HG02798 (cell line): ENCODE data around the gene IL19.
"Not testable (repeated sequence)": the region's sequence is repeated elsewhere in the genome, so short reads cannot be mapped to it uniquely, and the experiment has no call there.

Source experiments
- ATAC-seq: cut with Tn5 transposase; IDR thresholded peaks from one replicate; pipeline ENCODE4 v1.9.1; 2021; ENCODE audit warnings: mild to moderate bottlenecking; ENCODE audit not compliant: unreplicated experiment, poor library complexity

The IL19 gene

DNA sequence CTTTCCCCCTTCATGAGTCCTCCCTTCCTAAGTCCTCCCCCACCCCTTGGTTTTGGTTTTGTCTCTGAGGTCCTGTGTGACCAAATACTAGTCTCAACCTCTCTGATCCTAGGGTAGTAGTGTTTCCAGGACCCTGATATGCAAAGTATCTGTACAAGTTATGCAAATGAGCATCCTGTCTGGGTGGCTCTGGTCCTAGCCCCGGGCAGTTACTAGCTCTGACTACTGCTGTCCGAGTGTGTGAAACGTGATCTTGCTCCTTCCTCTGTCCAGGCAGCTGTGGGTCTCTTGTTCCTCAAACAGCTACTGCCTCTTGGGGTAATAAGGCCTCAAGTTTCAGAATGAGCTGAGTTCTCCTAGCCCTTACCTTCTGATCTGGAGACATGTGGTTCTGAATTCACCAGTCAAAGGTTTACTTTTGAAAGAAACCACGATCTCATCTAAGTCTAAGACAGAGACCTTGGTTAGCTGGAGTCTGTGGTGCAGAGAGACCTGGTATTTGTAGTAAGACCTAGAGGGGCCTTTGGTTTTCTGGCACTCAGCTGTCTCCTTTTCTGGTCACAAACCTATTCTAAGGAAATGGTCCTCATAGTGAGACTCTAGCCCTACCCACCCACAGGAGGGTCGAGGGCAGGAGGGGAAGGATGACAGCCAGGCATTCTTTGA, 31.0 kb upstream of the IL19 start:
- peak; percentile 86 for ATAC-seq

DNA sequence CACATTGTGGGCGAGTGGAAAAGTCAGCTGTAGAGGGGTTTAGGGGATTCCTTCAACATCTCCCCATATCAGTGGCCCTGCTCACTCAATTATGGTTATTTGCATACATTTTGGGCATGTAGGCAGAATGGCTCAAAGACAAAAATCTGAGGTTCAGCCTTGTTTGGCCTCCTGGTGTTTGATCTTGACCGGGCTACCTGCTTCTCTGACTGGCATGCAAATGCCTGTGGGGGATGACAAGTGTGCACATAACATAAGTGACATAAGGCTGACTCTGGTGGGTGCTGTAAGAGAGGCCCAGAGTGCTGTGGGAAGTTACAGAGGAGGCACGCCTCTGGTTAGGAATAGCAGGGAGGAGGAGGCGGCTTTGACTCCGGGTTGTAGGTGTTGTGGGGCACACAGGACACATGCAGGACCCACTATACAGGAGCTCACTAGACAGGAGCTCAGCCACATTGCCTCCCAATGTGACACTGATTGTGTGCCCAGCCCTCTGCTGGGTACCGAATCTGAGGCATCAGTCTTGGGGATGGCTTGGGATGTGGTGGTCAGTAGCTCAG, 29.4 kb upstream of the IL19 start:
- no peak for ATAC-seq

DNA sequence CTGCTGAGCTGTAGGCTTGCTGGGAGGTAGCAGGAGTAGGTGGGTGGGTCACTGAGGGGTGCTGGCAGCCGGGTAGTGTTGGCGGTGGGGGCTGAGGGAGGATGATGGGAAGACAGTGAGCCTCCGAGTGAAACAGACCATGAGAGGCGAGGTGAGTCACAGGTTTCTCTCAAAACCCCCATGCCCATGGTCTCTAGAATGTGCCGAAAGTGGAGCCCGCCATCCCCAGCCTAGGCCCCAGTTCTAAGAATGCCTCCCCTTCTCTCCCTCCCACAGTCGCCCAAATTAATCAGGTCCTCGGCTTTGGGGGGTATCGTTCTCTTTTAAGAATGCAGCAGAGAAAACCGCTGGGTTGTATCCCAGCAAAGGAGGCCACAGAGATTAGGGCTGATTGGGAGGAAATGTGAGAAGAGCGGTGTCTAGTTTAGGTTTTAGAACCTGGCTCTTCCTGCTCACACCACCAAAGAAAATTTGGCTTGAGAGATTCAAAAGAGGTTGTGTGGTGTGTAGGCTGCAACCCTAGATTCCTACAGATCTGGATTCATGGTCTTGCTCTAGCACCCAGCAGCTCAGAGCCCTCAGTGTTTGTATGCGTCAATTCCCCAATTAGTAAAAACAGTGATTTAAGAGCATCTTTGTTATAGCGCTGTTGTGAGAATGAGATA, 27.7 kb upstream of the IL19 start:
- no peak for ATAC-seq

DNA sequence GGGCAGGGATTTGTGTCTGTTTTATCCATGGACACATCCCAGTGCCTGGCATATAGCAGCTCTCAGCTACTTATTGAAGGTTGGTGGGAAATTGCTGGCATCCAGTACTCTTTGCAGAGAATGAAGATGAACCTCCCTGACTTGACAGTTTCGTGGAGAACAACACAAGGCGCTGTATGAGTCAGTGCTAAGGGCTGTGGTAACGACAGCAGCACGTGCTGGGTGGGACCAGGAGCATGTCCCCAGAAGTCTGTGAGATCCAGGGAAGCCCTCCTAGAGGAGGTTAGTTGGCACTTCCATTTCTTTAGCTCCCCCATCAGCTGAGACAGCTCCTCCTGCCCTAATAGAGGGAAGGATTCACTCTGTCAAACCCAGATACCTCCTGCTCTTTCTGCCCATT, 25.9 kb upstream of the IL19 start:
- no peak for ATAC-seq

DNA sequence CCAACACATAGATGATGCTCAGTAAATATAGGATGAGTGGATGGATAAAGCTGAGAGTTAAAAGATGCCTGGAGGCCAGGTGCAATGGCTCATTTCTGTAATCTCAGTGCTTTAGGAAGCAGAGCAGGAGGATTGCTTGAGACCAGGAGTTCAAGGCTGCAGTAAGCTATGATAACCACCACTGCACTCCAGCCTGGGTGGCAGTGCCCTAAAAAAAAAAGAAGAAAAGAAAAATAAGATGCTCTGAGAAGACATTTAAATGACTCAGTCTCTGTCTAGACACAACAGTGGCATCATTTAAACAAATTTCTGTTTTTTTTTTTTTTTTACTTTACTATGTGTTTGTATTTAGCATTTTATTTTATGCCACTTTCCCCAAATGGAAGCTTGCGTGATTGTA, 25.3 kb upstream of the IL19 start:
- no peak for ATAC-seq

DNA sequence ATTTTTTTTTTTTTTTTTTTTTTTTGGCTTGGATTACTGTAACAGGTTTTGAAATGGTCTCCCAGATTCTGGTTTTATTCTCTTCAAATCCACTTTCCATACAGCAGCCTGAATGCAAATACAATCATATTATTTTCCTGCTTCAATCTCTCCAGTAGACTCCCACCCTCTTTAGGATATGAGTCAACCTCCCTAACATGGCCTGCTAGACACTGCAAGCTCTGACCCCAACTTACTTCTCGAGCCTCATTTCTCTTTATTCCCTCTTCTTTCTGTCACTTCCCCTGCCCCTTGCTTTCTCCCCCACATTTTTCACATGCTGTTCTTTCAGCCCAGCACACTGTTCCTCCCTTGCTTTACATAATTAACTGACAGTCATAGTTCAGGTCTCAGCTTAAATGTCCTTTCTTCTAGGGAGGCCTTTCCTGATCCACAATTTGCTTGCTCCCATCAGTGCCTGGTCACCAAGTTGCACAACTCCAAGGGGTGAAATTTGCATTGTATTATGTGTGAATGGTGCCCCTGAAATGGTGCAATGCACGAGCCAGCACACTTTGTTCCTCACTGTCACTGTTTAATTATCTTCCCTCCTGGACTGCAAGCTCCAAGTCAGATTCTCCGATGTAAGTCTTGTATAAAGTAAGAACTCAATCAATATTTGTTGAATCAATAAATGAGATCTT, 22.1 kb upstream of the IL19 start:
- no peak for ATAC-seq

DNA sequence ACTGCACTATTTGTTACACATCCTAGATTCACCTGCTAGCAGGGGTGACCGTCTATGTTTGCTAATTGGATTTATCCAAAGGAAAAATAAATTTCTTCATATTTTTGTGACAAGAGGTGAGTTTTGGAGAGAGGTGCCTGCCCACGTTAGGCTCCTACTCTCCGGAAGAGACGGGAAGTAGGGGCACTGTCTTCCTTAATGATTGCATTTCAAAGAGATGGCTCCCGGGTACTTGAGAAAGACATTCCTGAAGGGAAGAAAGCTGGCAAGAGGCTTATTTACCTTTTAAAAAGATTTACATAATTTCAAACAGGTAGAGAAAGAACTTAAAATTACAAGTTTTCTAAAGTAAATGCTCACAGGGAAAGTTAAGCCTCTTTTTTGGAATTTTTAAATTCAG, 18.7 kb upstream of the IL19 start:
- ATAC-seq: no peak

DNA sequence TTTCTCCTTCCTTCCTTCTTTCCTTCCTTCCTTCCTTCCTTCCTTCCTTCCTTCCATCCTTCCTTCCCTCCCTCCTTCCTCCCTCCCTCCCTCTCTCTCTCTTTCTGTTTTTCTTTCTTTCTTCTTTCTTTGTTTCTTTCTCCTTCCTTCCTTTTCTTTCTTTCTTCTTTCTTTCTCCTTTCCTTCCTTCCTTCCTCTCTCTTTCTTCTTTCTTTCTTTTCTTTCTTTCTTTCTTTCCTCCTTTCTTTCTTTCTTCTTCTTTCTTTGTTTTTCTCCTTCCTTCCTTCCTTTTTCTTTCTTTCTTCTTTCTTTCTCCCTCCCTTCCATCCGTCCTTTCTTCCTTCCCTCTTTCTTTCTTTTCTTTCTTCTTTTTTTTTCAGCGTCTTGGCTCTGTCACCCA, 18.1 kb upstream of the IL19 start:
- no peak for ATAC-seq

DNA sequence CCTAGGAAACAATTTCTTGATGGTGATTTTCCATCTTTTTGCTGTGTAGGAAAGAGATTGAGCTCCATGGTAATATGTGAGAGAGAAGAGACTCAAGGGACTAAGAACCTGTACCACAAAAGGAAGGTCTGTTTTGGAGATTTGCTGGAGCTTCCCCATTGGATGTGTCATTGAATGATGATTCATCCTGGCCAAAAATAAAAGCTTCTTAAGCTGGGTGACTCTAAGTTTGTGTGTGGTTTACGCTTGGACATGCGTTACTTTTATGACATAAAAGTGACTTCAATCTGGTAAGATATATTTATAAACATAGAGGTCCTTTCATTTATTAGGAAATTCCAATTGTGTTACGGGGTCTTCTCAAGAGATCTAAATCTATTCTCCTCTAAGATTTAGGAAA, 17.4 kb upstream of the IL19 start:
- no peak for ATAC-seq

DNA sequence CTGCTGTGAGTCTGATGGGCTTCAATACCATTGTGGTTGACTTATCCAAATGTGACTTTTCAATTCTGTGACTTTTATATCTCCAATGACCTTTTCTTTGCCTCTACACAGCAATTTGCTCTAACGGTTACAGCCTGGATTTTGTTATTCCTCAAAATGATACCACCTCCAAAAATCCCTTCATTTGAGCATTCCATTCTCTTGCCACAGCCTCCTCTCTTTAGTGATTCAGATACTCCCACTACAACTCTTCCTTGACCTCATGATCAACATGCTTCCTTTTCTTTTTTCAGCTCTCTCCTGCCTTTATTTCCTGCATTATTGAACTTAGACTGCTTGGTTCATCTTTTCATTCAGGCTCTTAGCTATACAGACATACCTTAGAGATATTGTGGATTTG, 16.6 kb upstream of the IL19 start:
- no peak for ATAC-seq

DNA sequence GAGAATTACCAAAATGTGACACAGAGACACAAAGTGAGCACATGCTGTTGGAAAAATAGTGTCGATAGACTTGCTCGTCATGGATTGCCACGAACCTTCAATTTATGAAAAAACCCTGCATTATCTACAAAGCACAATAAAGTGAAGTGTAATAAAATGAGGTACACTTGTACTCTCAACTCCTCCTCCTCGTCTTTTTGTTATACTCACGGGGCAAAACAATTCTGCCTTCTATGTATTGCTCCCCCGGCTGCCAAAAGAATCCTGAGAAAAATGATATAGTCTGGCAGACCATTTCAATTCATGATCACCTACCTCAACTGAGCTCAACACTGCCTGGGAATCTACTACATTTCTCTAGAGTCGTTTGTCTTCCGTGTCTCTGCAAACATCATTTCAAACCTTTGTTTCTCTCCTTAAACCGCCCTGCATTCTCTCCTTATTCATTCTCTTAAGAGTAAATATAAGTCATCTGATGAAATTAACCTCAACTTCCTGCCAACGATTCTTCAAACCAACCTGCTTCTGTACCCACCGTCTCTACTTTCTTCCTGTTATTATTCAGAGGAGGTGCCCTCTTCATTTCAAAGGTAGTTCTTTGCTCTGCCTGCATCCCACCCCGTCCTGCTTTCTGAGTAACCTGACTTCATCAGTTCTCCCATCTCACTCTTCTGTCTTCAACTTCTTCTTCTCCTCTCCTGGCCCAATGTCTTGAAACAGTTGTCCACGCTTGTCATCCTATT, 12.9 kb upstream of the IL19 start:
- ATAC-seq: no peak

DNA sequence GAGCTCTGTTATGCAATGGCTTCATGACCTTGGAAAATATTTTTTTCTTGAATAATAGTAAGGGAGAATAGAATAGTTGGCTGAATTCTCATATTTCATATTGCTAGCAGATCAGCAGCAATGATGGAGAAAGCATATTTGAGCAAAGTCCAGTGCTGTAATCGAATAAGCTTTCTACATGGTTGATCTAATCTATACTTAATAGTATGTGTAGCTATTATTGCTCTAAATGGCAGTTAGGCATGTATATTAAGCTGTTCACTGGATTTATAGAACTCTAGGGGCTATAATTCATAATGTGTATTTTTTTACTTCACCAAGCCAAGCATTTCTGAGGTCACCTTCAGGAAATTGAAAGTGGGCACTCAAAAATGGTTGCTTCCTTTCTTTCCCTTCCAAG, 10.0 kb upstream of the IL19 start:
- no peak for ATAC-seq

DNA sequence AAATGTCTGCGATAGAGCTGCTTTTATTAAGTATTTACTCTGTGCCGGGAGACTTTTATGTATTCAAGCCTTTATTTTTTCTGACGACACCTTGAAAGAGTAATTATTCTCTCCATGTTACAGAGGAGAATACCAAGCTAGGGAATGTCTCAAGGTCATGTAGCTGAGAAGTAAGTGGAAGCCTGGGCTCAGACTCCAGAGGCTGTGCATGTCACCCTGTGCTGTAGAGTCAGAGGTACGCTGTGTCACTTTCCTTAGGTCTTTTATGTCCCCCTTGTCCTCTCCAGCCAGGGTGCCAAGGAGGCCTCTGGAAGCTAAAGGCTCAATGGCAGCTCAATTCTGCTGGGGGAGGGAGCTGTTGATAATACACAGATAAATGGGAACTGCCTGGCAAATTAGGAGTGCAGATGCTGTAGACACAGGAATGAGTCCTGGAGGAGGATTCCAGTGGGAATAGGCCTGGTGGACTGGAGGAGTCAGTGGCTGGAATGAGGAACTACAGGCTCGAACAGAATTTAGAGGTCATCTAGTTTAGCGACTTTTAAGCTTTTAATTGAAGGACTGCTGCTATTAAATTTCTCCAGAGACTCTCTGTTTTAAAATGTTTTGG, 9.3 kb upstream of the IL19 start:
- ATAC-seq: no peak

DNA sequence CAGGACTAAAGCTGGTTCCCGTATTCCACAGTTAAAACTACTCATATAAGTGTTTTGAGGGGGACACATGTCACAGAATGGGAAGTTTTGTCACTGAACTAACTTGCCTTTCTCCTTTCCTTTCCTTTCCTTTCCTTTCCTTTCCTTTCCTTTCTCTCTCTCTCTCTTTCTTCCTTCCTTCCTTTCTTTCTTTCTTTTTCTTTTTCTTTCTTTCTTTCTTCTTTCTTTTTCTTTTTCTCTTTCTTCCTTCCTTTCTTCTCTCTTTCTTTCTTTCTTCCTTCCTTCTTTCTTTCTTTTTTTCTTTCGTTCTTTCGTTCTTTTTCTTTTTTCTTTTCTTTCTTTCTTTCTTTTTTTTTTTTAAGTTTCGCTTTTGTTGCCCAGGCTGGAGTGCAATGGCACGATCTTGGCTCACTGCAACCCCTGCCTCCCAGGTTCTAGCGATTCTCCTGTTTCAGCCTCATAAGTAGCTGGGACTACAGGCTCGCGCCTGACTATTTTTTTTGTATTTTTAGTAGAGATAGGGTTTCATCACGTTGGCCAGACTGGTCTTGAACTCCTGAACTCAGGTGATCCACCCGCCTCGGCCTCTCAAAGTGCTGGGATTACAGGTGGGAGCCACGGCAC, 7.7 kb upstream of the IL19 start:
- not testable (repeated sequence) for ATAC-seq

DNA sequence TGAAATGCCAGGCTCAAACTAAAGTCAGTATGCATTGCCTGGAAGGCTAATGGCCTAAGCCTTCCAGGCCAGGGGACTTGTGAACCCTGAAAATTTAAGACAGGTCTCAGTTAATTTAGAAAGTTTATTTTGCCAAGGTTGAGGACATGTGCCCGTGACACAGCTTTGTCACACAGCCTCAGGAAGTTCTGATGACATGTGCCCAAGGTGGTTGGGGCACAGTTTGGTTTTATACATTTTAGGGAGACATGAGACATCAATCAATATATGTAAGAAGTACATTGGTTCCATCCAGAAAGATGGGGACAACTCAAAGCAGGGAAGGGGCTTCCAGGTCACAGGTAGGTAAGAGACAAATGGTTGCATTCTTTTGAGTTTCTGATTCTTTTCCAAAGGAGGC, 4.8 kb upstream of the IL19 start:
- ATAC-seq: not testable (repeated sequence)

DNA sequence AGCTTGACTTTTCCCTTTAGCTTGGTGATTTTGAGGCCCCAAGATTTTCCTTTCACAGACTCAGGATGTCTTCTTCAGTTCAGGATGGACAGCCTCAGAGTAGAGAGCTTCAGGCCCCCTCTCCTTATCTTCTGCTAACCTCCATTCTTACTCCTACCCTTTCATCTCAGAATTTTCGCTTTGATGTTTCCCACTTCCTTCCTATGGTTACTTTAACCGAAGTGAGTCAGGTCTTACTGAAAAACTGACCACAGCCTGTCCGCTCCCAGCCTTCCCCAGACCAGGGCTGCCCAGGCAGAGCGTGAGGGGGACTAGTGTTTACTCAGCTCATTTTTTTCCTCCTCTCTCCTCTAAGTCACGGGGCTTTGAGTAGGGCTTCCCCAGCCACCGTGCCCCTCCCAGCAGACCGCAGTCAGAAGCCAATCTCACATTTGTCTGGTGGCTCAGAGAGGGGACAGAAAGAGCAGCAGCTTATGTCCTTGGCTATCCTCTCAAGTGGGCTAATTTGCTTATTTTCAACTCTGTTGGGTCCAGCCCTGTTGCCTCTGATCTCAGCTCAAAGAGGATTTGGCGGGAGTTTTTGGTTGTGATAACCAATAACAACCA, 4.2 kb upstream of the IL19 start:
- peak; percentile 55 for ATAC-seq

DNA sequence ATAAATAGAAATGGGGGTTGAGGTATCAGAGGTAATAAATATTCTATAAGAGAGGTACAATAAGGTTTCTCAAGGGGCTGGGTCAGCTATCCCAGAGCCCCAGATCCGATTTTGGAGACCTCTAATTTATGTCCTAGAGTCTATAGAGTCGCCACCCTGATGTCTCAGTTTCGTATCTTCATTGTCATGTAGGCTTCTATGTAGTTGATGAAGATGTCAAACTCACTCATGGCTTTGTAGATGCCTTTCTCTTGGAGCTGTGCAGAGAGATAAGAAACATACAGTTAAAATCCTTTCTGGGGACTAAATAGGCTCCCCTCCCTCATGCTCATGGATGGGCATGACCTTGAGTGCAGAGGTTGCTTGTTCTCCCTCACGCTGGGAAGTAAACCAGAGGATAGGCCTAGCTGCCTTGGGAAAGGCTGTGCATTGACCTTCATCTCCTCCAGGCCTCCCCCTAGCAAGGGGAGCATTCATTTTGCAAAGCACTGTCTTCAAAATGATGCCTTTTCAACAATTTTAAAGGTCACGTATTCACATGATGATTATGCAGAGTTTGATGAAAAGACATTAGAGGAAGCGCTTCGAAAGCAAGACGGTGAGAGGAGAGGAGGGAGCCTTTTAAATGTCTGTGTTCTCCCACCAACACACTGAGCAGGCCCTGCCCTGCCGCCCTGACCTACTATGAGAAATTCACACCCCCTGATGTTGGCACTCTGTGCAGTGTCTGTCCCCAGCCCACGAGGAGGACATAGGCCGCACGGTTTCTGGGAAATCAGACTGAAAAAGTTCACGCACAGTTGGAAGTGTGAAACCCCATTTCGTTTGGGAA, 1.9 kb upstream of the IL19 start:
- ATAC-seq: peak; percentile 6

DNA sequence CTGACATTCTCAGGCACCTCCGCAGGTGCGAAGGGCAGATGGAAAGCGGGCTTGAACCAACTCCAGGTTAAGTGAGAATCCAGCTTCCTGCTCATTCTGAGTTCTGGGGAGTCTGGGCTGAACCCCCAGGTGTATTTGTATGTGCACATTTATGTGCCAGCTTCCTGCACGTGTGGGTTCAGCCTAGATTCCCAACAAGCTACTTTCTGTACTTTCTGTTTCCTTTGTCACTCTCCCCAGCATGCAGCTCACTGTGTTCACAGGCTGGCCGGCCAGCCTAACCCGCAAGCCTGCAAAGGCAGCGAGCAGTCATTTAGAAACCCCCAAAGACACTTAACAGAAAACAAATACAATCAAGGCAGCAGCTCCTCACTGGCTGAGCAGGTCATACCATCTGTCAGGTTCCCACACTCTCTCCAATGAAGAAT, 1.3 kb upstream of the IL19 start:
- ATAC-seq: peak; percentile 78

DNA sequence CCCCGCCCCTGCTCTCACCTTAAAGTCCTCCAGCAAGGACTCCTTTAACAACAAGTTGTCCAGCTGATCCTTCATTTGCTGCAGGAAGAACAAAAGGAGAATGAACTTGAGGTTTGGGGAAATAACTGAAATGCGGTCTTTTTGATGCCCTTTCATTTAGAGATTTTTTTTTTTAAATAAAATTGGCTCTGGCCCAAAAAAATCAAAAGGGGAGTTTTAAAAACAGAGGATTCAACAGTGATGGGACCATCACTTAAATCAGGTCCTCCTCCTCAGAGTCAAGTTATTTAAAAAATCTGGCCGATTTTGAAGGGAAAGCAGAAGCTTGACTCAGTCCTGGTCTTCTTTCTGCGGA, 742 bp downstream of the IL19 start:
- ATAC-seq: no peak
